Testis (tissue), 3 donors: ENCODE results near the gene TMEM150C. TPM values are rescaled to one million over a fixed set of nuclear protein-coding genes. Genes with fewer than 3 reads are reported as not detected.

Experiments
- DNase-seq: peaks from one replicate; pipeline ENCODE4 v3.0.0-alpha.2; 2019
- H3K27ac ChIP-seq, 2 donors: fragments of 200-600 bp; sonication (generic); one replicate each; pipeline ENCODE4 v1.5.1; 2019
- H3K27me3 ChIP-seq: fragments of 200-600 bp; sonication (generic); one replicate; pipeline ENCODE4 v1.5.1; 2019
- H3K36me3 ChIP-seq: fragments of 200-600 bp; sonication (generic); one replicate; pipeline ENCODE4 v1.5.1; 2017; ENCODE audit warnings: low read depth; ENCODE audit errors: missing control alignments
- H3K4me1 ChIP-seq: fragments of 200-600 bp; sonication (generic); one replicate; pipeline ENCODE4 v1.5.1; 2019
- H3K4me3 ChIP-seq, 2 donors: fragments of 200-600 bp; sonication (generic); one replicate each; pipeline ENCODE4 v1.5.1; 2017 to 2019
- H3K9me3 ChIP-seq: fragments of 200-600 bp; sonication (generic); one replicate; pipeline ENCODE4 v1.5.1; 2017
- POLR2A ChIP-seq: fragments of 450-650 bp; IDR thresholded peaks from one replicate; pipeline ENCODE4 v1.6.1; 2017; ENCODE audit warnings: antibody characterized with exemption, mild to moderate bottlenecking, moderate library complexity
- WGBS, 2 donors: methylation state at CpG; one replicate each; pipeline ENCODE4 v1.1.5; 2018; 5-methylcytosine and 5-hydroxymethylcytosine counted together
- intact Hi-C: fragments of 100-400 bp; cut with DNase I; formaldehyde crosslinking; loops from one replicate; pipeline ENCODE4 v1.15.1; 2023; ENCODE audit warnings: low total_unique reads
- polyA plus RNA-seq: library from polyadenylated mRNA; stranded (reverse); fragments of 350-450 nt; fragmentation: Illumina TruSeq; extraction: RNeasy Lipid Tissue Mini Kit (QIAGEN cat#74804); gene quantifications from one replicate; pipeline ENCODE4 v1.2.3, GENCODE V29; 2014; ENCODE audit warnings: low read depth, low replicate concordance; ENCODE audit not compliant: insufficient read depth
- total RNA-seq, 2 donors: library from RNA; depleted of rRNA; stranded (reverse); fragments of >200 nt; gene quantifications; one replicate each; pipeline ENCODE4 v1.2.3, GENCODE V29; 2016
- TF ChIP-seq, protein P1 (sequence below), 3 experiments: fragments of 450-650 bp in 2 of 3; fragments of 200-600 bp in 1 of 3; sonication (generic) in 1 of 3; IDR thresholded peaks; one replicate each; pipeline ENCODE4 v1.5.1; 2016 to 2019; ENCODE audit warnings: antibody characterized with exemption in 3 of 3, mild to moderate bottlenecking in 2 of 3, moderate library complexity in 1 of 3

TMEM150C gene
- total and polyA plus RNA-seq, 3 donors from 2014 or later, result 7.2 to 11.4 (median 7.7) TPM

DNA sequence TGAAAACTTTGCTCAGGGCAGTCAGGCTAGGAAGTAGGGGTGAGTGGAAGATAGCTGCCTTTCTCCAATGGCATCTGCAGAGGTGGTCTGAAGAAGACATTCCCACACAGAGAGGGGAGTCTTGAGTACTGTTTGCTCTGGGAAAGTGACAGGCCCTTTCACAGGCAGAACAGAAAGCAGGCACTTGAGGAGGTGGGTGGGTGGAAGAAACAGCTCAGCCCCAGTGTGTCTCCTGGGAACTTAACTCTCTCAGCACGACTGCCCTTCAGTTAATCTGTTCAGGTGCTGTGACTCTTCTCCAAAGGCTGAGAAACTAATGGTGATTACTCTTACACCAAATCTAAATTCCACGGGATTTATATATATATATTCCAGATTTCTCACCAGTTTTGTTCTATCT, 103.1 kb downstream of the TMEM150C start:
- DNase-seq, result no peak

DNA sequence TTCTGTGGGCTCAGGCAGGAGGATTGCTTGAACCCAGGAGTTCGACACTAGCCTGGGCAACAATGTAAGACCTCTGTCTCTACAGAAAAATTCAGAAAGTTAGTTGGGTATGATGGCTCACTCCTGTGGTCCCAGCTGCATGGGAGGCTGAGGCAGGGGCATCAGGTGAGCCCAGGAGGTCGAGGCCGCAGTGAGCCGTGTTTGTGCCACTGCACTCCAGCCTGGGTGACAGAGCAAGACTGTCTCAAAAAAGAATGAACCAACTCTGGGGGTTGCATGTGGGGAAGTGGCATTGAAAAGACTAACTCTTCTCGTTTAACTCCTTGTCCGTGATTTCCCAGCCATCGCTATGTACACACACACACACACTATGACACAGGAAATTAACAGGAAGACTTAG, 104.5 kb downstream of the TMEM150C start:
- WGBS, 2 donors, result 91 to 96% methylated on average over 7 of the region's 7 CpGs
- H3K27me3 ChIP-seq, result no peaks in the 10 kb centered on the region
- TF ChIP-seq POLR2A, result no peak
- TF ChIP-seq, protein P1, sequence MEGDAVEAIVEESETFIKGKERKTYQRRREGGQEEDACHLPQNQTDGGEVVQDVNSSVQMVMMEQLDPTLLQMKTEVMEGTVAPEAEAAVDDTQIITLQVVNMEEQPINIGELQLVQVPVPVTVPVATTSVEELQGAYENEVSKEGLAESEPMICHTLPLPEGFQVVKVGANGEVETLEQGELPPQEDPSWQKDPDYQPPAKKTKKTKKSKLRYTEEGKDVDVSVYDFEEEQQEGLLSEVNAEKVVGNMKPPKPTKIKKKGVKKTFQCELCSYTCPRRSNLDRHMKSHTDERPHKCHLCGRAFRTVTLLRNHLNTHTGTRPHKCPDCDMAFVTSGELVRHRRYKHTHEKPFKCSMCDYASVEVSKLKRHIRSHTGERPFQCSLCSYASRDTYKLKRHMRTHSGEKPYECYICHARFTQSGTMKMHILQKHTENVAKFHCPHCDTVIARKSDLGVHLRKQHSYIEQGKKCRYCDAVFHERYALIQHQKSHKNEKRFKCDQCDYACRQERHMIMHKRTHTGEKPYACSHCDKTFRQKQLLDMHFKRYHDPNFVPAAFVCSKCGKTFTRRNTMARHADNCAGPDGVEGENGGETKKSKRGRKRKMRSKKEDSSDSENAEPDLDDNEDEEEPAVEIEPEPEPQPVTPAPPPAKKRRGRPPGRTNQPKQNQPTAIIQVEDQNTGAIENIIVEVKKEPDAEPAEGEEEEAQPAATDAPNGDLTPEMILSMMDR (IDR thresholded peaks at IDR 0.05), result no peak
- H3K27ac ChIP-seq, result no peak overlapping the region
- H3K9me3 ChIP-seq, result no peaks in the 10 kb centered on the region
- DNase-seq, result no peak
- no peak overlapping the region for H3K4me3 ChIP-seq
- no peaks in the 10 kb centered on the region for H3K36me3 ChIP-seq
- intact Hi-C loops, result loop anchor here (10.0 kb wide), 1 partner anchor 828 kb away; the partner anchor contains the start of gene COQ2
- no peaks in the 10 kb centered on the region for H3K4me1 ChIP-seq

More for the DNA sequence above, 103.1 kb downstream of the TMEM150C start:
- WGBS, 2 donors, result 62 to 68% methylated on average over 2 of the region's 2 CpGs
- Histone ChIP-seq H3K27ac (no peak overlapping the region), H3K4me3 (no peak overlapping the region), H3K4me1 (no peaks in the 10 kb centered on the region), H3K9me3 (no peaks in the 10 kb centered on the region), H3K36me3 (no peaks in the 10 kb centered on the region), H3K27me3 (no peaks in the 10 kb centered on the region)
- intact Hi-C loops, result loop anchor here (10.0 kb wide), 1 partner anchor 826 kb away; the partner anchor contains the start of gene COQ2
- TF ChIP-seq, protein P1 (IDR thresholded peaks at IDR 0.05), result no peak
- no peak for TF ChIP-seq POLR2A

DNA sequence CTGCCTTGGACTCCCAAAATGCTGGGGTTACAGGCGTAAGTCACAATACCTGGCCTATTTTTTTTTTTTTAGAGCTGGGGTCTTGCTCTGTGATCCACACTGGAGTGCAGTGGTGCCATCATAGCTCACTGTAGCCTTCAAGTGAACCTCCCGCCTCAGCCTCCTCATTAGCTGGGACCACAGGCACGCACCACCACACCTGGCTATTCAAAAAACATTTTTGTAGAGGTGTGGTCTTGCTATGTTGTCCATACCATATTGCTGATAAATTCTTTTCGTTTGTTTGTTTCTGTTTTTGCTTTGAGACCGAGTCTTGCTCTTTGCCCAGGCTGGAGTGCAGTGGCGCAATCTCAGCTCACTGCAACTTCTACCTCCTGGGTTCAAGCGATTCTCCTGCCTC, 109.8 kb downstream of the TMEM150C start:
- Histone ChIP-seq H3K27me3 (no peaks in the 10 kb centered on the region), H3K4me3 (no peak overlapping the region), H3K9me3 (no peaks in the 10 kb centered on the region), H3K4me1 (no peaks in the 10 kb centered on the region), H3K27ac (no peak overlapping the region), H3K36me3 (no peaks in the 10 kb centered on the region)
- no peak for DNase-seq
- TF ChIP-seq, protein P1 (IDR thresholded peaks at IDR 0.05), result no peak
- TF ChIP-seq POLR2A, result no peak
- intact Hi-C loops, result loop anchor here (10.0 kb wide), 1 partner anchor 833 kb away; the partner anchor contains the start of gene COQ2
- 94 to 96% methylated on average over 7 of the region's 7 CpGs for WGBS, 2 donors

DNA sequence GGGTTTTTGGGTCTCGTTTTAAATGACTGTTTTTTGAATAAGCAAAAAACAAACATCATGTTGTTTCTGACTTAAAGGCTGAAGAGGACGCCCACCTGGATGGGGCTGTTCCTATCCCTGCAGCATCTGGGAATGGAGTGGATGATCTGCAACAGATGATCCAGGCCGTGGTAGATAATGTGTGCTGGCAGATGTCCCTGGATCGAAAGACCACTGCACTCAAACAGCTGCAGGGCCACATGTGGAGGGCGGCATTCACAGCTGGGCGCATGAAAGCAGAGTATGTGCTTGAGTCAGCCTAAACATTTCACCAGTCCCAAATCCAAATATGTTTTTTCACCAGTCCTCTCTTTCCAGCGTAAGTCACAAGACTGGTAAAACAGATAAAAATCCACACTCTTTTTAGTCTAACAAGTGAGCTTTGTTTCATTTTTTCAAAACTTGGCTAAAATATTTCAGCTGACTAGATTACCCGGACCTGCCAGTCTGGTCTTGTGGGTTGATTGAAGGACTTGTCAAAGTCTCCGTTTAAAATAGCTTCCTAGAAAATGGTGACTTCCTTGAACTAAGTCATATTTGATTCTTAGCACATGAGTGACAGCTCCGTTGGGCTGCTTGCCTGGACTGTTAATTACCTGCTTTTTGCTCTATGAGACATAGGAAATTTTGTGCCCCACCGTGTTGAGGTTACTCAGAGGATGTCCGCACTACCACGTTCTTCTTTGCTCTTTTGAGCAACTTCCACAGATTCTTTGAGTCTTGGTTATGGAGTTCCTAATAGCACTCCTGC, 110.6 kb downstream of the TMEM150C start:
- Histone ChIP-seq H3K4me3 (no peak overlapping the region), H3K9me3 (no peaks in the 10 kb centered on the region), H3K27ac (no peak overlapping the region), H3K27me3 (no peaks in the 10 kb centered on the region), H3K36me3 (no peaks in the 10 kb centered on the region), H3K4me1 (no peaks in the 10 kb centered on the region)
- TF ChIP-seq, protein P1 (IDR thresholded peaks at IDR 0.05), result no peak
- TF ChIP-seq POLR2A, result no peak
- WGBS, 2 donors, result 81 to 85% methylated on average over 13 of the region's 13 CpGs
- no peak for DNase-seq
- intact Hi-C loops, result loop anchor here (10.0 kb wide), 1 partner anchor 834 kb away; the partner anchor contains the start of gene COQ2
